Testis (tissue), 2 donors: Measurements from ENCODE around the gene PSEN2.

ENCODE experiments used
- POLR2A ChIP-seq: fragments of 450-650 bp; IDR thresholded peaks from one replicate; pipeline ENCODE4 v1.6.1; 2017; ENCODE audit warnings: antibody characterized with exemption, mild to moderate bottlenecking, moderate library complexity
- TF ChIP-seq, protein P1 (sequence below), 3 experiments: fragments of 450-650 bp in 2 of 3; fragments of 200-600 bp in 1 of 3; sonication (generic) in 1 of 3; IDR thresholded peaks; one replicate each; pipeline ENCODE4 v1.5.1; 2016 to 2019; ENCODE audit warnings: antibody characterized with exemption in 3 of 3, mild to moderate bottlenecking in 2 of 3, moderate library complexity in 1 of 3

- no peak for TF ChIP-seq POLR2A
- TF ChIP-seq, protein P1, sequence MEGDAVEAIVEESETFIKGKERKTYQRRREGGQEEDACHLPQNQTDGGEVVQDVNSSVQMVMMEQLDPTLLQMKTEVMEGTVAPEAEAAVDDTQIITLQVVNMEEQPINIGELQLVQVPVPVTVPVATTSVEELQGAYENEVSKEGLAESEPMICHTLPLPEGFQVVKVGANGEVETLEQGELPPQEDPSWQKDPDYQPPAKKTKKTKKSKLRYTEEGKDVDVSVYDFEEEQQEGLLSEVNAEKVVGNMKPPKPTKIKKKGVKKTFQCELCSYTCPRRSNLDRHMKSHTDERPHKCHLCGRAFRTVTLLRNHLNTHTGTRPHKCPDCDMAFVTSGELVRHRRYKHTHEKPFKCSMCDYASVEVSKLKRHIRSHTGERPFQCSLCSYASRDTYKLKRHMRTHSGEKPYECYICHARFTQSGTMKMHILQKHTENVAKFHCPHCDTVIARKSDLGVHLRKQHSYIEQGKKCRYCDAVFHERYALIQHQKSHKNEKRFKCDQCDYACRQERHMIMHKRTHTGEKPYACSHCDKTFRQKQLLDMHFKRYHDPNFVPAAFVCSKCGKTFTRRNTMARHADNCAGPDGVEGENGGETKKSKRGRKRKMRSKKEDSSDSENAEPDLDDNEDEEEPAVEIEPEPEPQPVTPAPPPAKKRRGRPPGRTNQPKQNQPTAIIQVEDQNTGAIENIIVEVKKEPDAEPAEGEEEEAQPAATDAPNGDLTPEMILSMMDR (IDR thresholded peaks at IDR 0.05), result no peak
These were observed 24.8 kb upstream of the PSEN2 start for GRCh38 chr1:226845624-226846023.
